Measurements from ENCODE around the gene CYCS. TPM values are rescaled to one million over a fixed set of nuclear protein-coding genes. Genes with fewer than 3 reads are reported as not detected.
"Not testable (repeated sequence)": the region's sequence is repeated elsewhere in the genome, so short reads cannot be mapped to it uniquely, and the experiment has no call there.

The CYCS gene
- total RNA-seq, 4 donors from 2014 or later, result 32.1 to 68.0 (median 53.1) TPM

GRCh38 chr7:25083201-25083600 is 41.9 kb downstream of the CYCS start:
- no peak for DNase-seq
- H3K9me3 ChIP-seq, result no peaks in the 10 kb centered on the region
- no peak overlapping the region for H3K27ac ChIP-seq
- H3K4me3 ChIP-seq, result no peak overlapping the region
- TF ChIP-seq, protein P1, sequence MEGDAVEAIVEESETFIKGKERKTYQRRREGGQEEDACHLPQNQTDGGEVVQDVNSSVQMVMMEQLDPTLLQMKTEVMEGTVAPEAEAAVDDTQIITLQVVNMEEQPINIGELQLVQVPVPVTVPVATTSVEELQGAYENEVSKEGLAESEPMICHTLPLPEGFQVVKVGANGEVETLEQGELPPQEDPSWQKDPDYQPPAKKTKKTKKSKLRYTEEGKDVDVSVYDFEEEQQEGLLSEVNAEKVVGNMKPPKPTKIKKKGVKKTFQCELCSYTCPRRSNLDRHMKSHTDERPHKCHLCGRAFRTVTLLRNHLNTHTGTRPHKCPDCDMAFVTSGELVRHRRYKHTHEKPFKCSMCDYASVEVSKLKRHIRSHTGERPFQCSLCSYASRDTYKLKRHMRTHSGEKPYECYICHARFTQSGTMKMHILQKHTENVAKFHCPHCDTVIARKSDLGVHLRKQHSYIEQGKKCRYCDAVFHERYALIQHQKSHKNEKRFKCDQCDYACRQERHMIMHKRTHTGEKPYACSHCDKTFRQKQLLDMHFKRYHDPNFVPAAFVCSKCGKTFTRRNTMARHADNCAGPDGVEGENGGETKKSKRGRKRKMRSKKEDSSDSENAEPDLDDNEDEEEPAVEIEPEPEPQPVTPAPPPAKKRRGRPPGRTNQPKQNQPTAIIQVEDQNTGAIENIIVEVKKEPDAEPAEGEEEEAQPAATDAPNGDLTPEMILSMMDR (IDR thresholded peaks at IDR 0.05), result no peak
- no peak for TF ChIP-seq POLR2A (IDR thresholded peaks at IDR 0.05)
- no peaks in the 10 kb centered on the region for H3K4me1 ChIP-seq
- no peaks in the 10 kb centered on the region for H3K36me3 ChIP-seq
- no peaks in the 10 kb centered on the region for H3K27me3 ChIP-seq

DNA sequence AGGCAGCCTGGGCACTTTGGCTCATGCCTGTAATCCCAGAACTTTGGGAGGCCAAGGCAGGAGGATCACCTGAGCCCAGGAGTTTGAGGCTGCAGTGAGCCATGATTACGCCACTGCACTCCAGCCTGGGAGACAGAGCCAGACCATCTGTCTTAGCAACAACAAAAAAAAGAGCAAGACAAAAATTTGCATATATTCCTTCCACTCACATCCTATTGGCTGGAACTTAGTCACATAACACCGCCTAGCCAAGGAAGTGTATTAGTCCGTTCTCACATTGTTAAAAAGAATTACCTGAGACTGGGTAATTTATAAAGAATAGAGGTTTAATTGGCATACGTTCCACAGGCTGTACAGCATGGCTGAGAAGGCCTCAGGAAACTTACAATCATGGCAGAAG is 43.0 kb downstream of the CYCS start:
- not testable (repeated sequence) for H3K4me3 ChIP-seq, H3K27ac ChIP-seq, H3K27me3 ChIP-seq, DNase-seq, H3K4me1 ChIP-seq, H3K36me3 ChIP-seq, H3K9me3 ChIP-seq

GRCh38 chr7:25077096-25077495 is 48.0 kb downstream of the CYCS start:
- Histone ChIP-seq H3K36me3 (no peaks in the 10 kb centered on the region), H3K9me3 (no peaks in the 10 kb centered on the region), H3K4me1 (no peaks in the 10 kb centered on the region), H3K27me3 (no peaks in the 10 kb centered on the region), H3K4me3 (no peak overlapping the region), H3K27ac (no peak overlapping the region)
- no peak for TF ChIP-seq POLR2A (IDR thresholded peaks at IDR 0.05)
- TF ChIP-seq, protein P1 (IDR thresholded peaks at IDR 0.05), result no peak
- no peak for DNase-seq

GRCh38 chr7:25075459-25075858 is 49.6 kb downstream of the CYCS start:
- Histone ChIP-seq H3K27me3 (no peaks in the 10 kb centered on the region), H3K4me1 (no peaks in the 10 kb centered on the region), H3K4me3 (no peak overlapping the region), H3K27ac (no peak overlapping the region), H3K36me3 (no peaks in the 10 kb centered on the region), H3K9me3 (no peaks in the 10 kb centered on the region)
- TF ChIP-seq POLR2A (IDR thresholded peaks at IDR 0.05), result no peak
- TF ChIP-seq, protein P1 (IDR thresholded peaks at IDR 0.05), result no peak
- DNase-seq, result no peak

- no peaks in the 10 kb centered on the region for H3K9me3 ChIP-seq
- no peaks in the 10 kb centered on the region for H3K27me3 ChIP-seq
- no peak overlapping the region for H3K27ac ChIP-seq
- TF ChIP-seq, protein P1 (IDR thresholded peaks at IDR 0.05), result no peak
- no peak for TF ChIP-seq POLR2A (IDR thresholded peaks at IDR 0.05)
- H3K4me3 ChIP-seq, result no peak overlapping the region
- H3K36me3 ChIP-seq, result no peaks in the 10 kb centered on the region
- no peaks in the 10 kb centered on the region for H3K4me1 ChIP-seq
- DNase-seq, result no peak
Observed at GRCh38 chr7:25073451-25073850, 51.6 kb downstream of the CYCS start.

Other genes starting within 250 kb of the CYCS start
- gene OSBPL3, start 145.1 kb downstream of the CYCS start, total RNA-seq, result 10 to 100 TPM; 20.1 to 67.7 (median 22.2) TPM
- not detected for gene NPVF, start 103.2 kb upstream of the CYCS start, total RNA-seq

Data from Peyer's patch (tissue), 4 donors.